Endodermal cell (in vitro differentiated cells): ENCODE measurements around the gene PCBP3. TPM values are rescaled to one million over a fixed set of nuclear protein-coding genes. Genes with fewer than 3 reads are reported as not detected.

Experiments
- DNase-seq: peaks from one replicate; pipeline ENCODE4 v3.0.0-alpha.2; 2017
- H3K27ac ChIP-seq: 2 replicates; pipeline ENCODE4 v1.5.1; 2013; ENCODE audit warnings: mild to moderate bottlenecking, low read depth, low read length, moderate library complexity
- H3K27me3 ChIP-seq: 2 replicates; pipeline ENCODE4 v1.6.1; 2013; ENCODE audit warnings: mild to moderate bottlenecking, low read length, moderate library complexity; ENCODE audit not compliant: insufficient read depth, control insufficient read depth, poor library complexity, severe bottlenecking
- H3K36me3 ChIP-seq: 2 replicates; pipeline ENCODE4 v1.7.0; 2013; ENCODE audit warnings: mild to moderate bottlenecking, low read length, moderate library complexity; ENCODE audit not compliant: control insufficient read depth, insufficient read depth
- H3K4me1 ChIP-seq: one replicate; pipeline ENCODE4 v1.7.0; 2013; ENCODE audit warnings: low read length; ENCODE audit not compliant: control insufficient read depth, insufficient read depth
- H3K4me3 ChIP-seq: 2 replicates; pipeline ENCODE4 v1.5.1; 2013; ENCODE audit warnings: mild to moderate bottlenecking, low read length, moderate library complexity
- H3K9ac ChIP-seq: 2 replicates; pipeline ENCODE4 v1.6.1; 2013; ENCODE audit warnings: mild to moderate bottlenecking, low read length, moderate library complexity; ENCODE audit not compliant: poor library complexity, severe bottlenecking; ENCODE audit errors: extremely low read depth
- H3K9me3 ChIP-seq: 2 replicates; pipeline ENCODE4 v1.6.1; 2013; ENCODE audit warnings: mild to moderate bottlenecking, low read length, moderate library complexity; ENCODE audit not compliant: control insufficient read depth
- H3K27ac Mint-ChIP-seq: 2 replicates; pipeline ENCODE4 v1.8.0; 2020; ENCODE audit warnings: mixed read lengths
- H3K27me3 Mint-ChIP-seq: 2 replicates; pipeline ENCODE4 v1.8.0; 2021; ENCODE audit warnings: mild to moderate bottlenecking, mixed read lengths; ENCODE audit not compliant: insufficient read depth
- H3K36me3 Mint-ChIP-seq: 2 replicates; pipeline ENCODE4 v1.8.0; 2020; ENCODE audit warnings: low read depth, mixed read lengths
- H3K4me1 Mint-ChIP-seq: 2 replicates; pipeline ENCODE4 v1.8.0; 2020; ENCODE audit warnings: mixed read lengths
- H3K4me3 Mint-ChIP-seq: 2 replicates; pipeline ENCODE4 v1.8.0; 2020; ENCODE audit warnings: mild to moderate bottlenecking, moderate library complexity, mixed read lengths
- H3K9me3 Mint-ChIP-seq: 2 replicates; pipeline ENCODE4 v1.8.0; 2020; ENCODE audit warnings: mild to moderate bottlenecking, mixed read lengths
- CTCF ChIP-seq: fragments of 200-600 bp; sonication (generic); conservative IDR thresholded peaks from 2 replicates; pipeline ENCODE4 v1.5.0; 2021; ENCODE audit warnings: antibody characterized with exemption, mild to moderate bottlenecking
- WGBS, 2 experiments: methylation state at CpG; one replicate each; pipeline versions ENCODE4 v1.1.5 to v1.1.7; 2013; ENCODE audit warnings: missing lambda C conversion rate in 2 of 2, mixed read lengths in 1 of 2; ENCODE audit not compliant: insufficient coverage in 1 of 2, insufficient read length in 1 of 2; 5-methylcytosine and 5-hydroxymethylcytosine counted together
- total RNA-seq, 2 donors: library from RNA; stranded (reverse); fragmentation: NEBNext Ultra II Directional in 1 of 2; extraction: Animal tissue kit (Norgen Biotek cat#: 25700) in 1 of 2; gene quantifications; 2 replicates in 1 of 2; 3 replicates in 1 of 2; pipeline ENCODE4 v1.2.1, GENCODE V29; 2021

PCBP3 gene
- total RNA-seq, 2 donors from 2014 or later, result 2.1 to 10.6 TPM

DNA sequence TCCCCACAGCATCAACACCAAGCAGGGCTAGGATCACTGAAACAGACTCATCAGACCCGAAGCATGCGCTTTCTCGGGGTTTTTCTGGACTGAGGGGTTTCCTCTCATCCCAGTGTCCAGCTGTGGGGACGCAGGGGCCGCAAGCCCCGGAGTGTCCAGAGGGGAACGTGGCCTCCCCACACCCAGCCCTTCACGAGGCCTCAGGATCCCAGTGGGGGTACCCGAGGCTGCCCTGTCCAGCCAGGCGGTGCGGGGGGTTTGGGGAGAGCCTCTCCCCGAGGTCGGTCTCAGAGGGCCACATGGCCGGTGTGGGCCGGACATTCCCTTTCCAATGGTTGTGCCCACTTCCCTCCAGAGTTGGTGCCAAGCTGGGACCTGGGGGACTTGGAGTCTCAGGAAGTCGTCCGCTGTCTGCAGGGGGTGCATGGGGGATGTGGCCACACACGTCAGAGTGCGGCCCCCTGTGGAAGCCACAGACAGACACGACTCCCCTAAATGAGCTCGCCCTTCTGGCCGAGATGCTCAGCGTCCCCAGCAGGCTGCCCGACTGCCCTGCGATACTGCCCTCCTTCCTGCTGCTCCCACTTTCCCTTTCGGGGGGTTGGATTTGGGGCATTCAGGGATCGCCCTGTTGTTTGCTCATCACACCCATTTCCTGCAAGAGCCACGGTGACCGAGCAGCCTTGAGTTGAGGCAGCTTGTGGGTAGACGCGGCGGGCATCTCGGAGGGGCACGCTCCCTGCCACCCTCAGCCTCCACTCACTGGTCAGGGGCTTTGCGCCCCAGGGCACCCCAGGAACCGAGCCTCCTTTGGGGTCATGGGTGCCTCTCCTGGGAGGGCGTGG is 342.2 kb downstream of the PCBP3 start:
- Histone ChIP-seq H3K36me3 (peaks cover 17% of the 10 kb centered on the region), H3K4me1 (no peaks in the 10 kb centered on the region), H3K27ac (no peak overlapping the region), H3K27me3 (peaks cover 3% of the 10 kb centered on the region), H3K4me3 (no peak overlapping the region), H3K9ac (no peak overlapping the region), H3K9me3 (no peaks in the 10 kb centered on the region)
- no peak for TF ChIP-seq CTCF
- Mint-ChIP-seq H3K9me3 (no peaks in the 10 kb centered on the region), H3K4me1 (no peaks in the 10 kb centered on the region), H3K36me3 (peaks cover 18% of the 10 kb centered on the region), H3K27ac (no peak overlapping the region), H3K27me3 (no peaks in the 10 kb centered on the region), H3K4me3 (no peak overlapping the region)
- WGBS, 2 experiments, result 96% methylated on average over 23 to 37 of the region's 37 CpGs
- no peak for DNase-seq

DNA sequence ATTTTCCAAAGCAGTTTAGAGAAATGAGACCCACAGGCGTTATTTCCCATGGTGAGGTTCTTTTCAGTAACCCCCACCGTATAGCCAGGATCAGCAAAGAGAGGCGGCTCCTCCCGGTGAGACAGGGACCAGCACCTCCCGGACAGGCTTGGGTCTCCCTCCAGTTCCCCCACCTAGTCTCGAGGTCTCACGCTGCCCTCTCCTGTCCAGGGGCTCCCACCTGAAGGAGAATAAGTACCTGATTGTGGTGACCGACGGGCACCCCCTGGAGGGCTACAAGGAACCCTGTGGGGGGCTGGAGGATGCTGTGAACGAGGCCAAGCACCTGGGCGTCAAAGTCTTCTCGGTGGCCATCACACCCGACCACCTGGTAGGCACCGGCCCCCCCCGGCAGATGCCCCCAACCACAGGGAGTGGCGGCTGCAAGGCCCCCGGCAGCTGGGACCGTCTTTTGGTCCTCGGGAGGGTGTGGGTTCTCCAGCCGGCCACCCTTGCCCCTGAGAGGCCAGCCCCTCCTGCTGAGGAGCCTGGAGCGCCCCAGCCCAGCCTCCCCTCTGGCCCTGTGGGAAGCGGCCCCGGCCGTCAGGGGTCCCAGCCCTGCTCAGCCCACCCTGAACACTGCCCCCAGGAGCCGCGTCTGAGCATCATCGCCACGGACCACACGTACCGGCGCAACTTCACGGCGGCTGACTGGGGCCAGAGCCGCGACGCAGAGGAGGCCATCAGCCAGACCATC is 343.0 kb downstream of the PCBP3 start:
- H3K9ac ChIP-seq, result no peak overlapping the region
- 93 to 97% methylated on average over 23 to 36 of the region's 36 CpGs for WGBS, 2 experiments

More for the DNA sequence above, 343.0 kb downstream of the PCBP3 start:
- no peak overlapping the region for H3K27ac Mint-ChIP-seq
- H3K9me3 Mint-ChIP-seq, result no peaks in the 10 kb centered on the region
- no peak overlapping the region for H3K4me3 Mint-ChIP-seq
- Histone ChIP-seq H3K27me3 (no peaks in the 10 kb centered on the region), H3K4me3 (no peak overlapping the region), H3K9me3 (no peaks in the 10 kb centered on the region), H3K27ac (no peak overlapping the region), H3K4me1 (no peaks in the 10 kb centered on the region), H3K36me3 (peaks cover 17% of the 10 kb centered on the region)
- H3K27me3 Mint-ChIP-seq, result no peaks in the 10 kb centered on the region
- peaks cover 21% of the 10 kb centered on the region for H3K36me3 Mint-ChIP-seq
- TF ChIP-seq CTCF, result no peak
- H3K4me1 Mint-ChIP-seq, result no peaks in the 10 kb centered on the region
- DNase-seq, result no peak
